H9 (cell line): ENCODE measurements around the gene ESPNL. TPM values are rescaled to one million over a fixed set of nuclear protein-coding genes. Genes with fewer than 3 reads are reported as not detected.
A peak's percentile ranks its signal among the peaks of the same experiment; 100 is the strongest.

ENCODE experiments used
- DNase-seq: peaks from one replicate; pipeline ENCODE4 v3.0.0-alpha.2; 2017
- H2AFZ ChIP-seq: one replicate; pipeline ENCODE4 v1.6.1; 2013; ENCODE audit warnings: mild to moderate bottlenecking, low read length, control low read depth, moderate library complexity
- H2AK5ac ChIP-seq: 2 replicates; pipeline ENCODE4 v1.6.1; 2013; ENCODE audit warnings: low read length, control low read depth, mixed read lengths; ENCODE audit not compliant: insufficient read length
- H2BK120ac ChIP-seq: one replicate; pipeline ENCODE4 v1.6.1; 2013; ENCODE audit warnings: low read depth, mild to moderate bottlenecking, low read length, control low read depth, inconsistent platforms; ENCODE audit not compliant: poor library complexity, severe bottlenecking
- H2BK12ac ChIP-seq: 2 replicates; pipeline ENCODE4 v1.6.1; 2013; ENCODE audit warnings: low read length, control low read depth, mixed read lengths, low read depth; ENCODE audit not compliant: insufficient read length
- H2BK15ac ChIP-seq: 2 replicates; pipeline ENCODE4 v1.6.1; 2013; ENCODE audit warnings: low read depth, low read length, control low read depth
- H2BK20ac ChIP-seq: one replicate; pipeline ENCODE4 v1.6.1; 2013; ENCODE audit warnings: low read depth, mild to moderate bottlenecking, low read length, control low read depth, inconsistent platforms; ENCODE audit not compliant: poor library complexity, severe bottlenecking
- H2BK5ac ChIP-seq: 2 replicates; pipeline ENCODE4 v1.6.1; 2013; ENCODE audit warnings: low read length, control low read depth, mixed read lengths; ENCODE audit not compliant: insufficient read length
- H3K14ac ChIP-seq: 2 replicates; pipeline ENCODE4 v1.6.1; 2013; ENCODE audit warnings: low read length, control low read depth; ENCODE audit not compliant: insufficient read depth
- H3K18ac ChIP-seq: 2 replicates; pipeline ENCODE4 v1.6.1; 2013; ENCODE audit warnings: low read depth, mild to moderate bottlenecking, mixed read lengths, low read length, control low read depth; ENCODE audit not compliant: insufficient read length
- H3K23ac ChIP-seq: 2 replicates; pipeline ENCODE4 v1.6.1; 2013; ENCODE audit warnings: low read length, control low read depth, mixed read lengths, low read depth; ENCODE audit not compliant: insufficient read length
- H3K23me2 ChIP-seq: 2 replicates; pipeline ENCODE4 v1.6.1; 2013; ENCODE audit warnings: low read depth, mild to moderate bottlenecking, mixed read lengths, low read length, control low read depth; ENCODE audit not compliant: insufficient read length, poor library complexity, severe bottlenecking
- H3K27ac ChIP-seq: 2 replicates; pipeline ENCODE4 v1.5.1; 2013; ENCODE audit warnings: low read length, control low read depth, mixed read lengths, low read depth; ENCODE audit not compliant: insufficient read length
- H3K27me3 ChIP-seq: 2 replicates; pipeline ENCODE4 v1.6.1; 2013; ENCODE audit warnings: low read length, control low read depth, inconsistent platforms; ENCODE audit not compliant: insufficient read depth
- H3K4ac ChIP-seq: 2 replicates; pipeline ENCODE4 v1.6.1; 2013; ENCODE audit warnings: low read depth, mild to moderate bottlenecking, control low read depth, inconsistent platforms, low read length, moderate library complexity
- H3K4me1 ChIP-seq: 2 replicates; pipeline ENCODE4 v1.6.1; 2013; ENCODE audit warnings: low read length, control low read depth, inconsistent platforms; ENCODE audit not compliant: insufficient read depth
- H3K4me2 ChIP-seq: 2 replicates; pipeline ENCODE4 v1.6.1; 2013; ENCODE audit warnings: low read length, control low read depth, mixed read lengths; ENCODE audit not compliant: insufficient read length, insufficient read depth
- H3K56ac ChIP-seq: 2 replicates; pipeline ENCODE4 v1.6.1; 2013; ENCODE audit warnings: low read depth, mild to moderate bottlenecking, mixed read lengths, low read length, control low read depth; ENCODE audit not compliant: insufficient read length
- H3K79me1 ChIP-seq: 2 replicates; pipeline ENCODE4 v1.6.1; 2013; ENCODE audit warnings: low read depth, mild to moderate bottlenecking, moderate library complexity, low read length, control low read depth, inconsistent platforms; ENCODE audit not compliant: insufficient read depth, poor library complexity, severe bottlenecking
- H3K79me2 ChIP-seq: 2 replicates; pipeline ENCODE4 v1.6.1; 2013; ENCODE audit warnings: low read length, control low read depth, inconsistent platforms; ENCODE audit not compliant: insufficient read depth
- H3K9ac ChIP-seq: 2 replicates; pipeline ENCODE4 v1.6.1; 2013; ENCODE audit warnings: low read length, control low read depth, mixed read lengths; ENCODE audit not compliant: insufficient read length; ENCODE audit errors: extremely low read depth
- H3K9me3 ChIP-seq: one replicate; pipeline ENCODE4 v1.6.1; 2013; ENCODE audit warnings: low read depth, low read length, inconsistent platforms; ENCODE audit not compliant: control insufficient read depth
- H3T11ph ChIP-seq: one replicate; pipeline ENCODE4 v1.6.1; 2013; ENCODE audit warnings: mild to moderate bottlenecking, low read length, control low read depth, inconsistent platforms
- H4K20me1 ChIP-seq: one replicate; pipeline ENCODE4 v1.6.1; 2013; ENCODE audit not compliant: control insufficient read depth, insufficient read length, insufficient read depth
- H4K5ac ChIP-seq: 2 replicates; pipeline ENCODE4 v1.6.1; 2013; ENCODE audit warnings: low read depth, mild to moderate bottlenecking, mixed read lengths, low read length, control low read depth; ENCODE audit not compliant: insufficient read length
- H4K8ac ChIP-seq: replicated peaks from 2 replicates; pipeline ENCODE4 v1.6.1; 2013; ENCODE audit warnings: low read length, control low read depth, mixed read lengths, low read depth; ENCODE audit not compliant: insufficient read length
- H4K91ac ChIP-seq: 2 replicates; pipeline ENCODE4 v1.6.1; 2013; ENCODE audit warnings: low read depth, mild to moderate bottlenecking, moderate library complexity, mixed read lengths, low read length, control low read depth; ENCODE audit not compliant: insufficient read length
- H3K27ac Mint-ChIP-seq, 3 experiments: 2 replicates in 2 of 3; 3 replicates in 1 of 3; pipeline ENCODE4 v1.8.0; 2020 to 2021; ENCODE audit warnings: mixed read lengths in 3 of 3, mild to moderate bottlenecking in 1 of 3, moderate library complexity in 1 of 3
- H3K27me3 Mint-ChIP-seq: 2 replicates; pipeline ENCODE4 v1.8.0; 2021; ENCODE audit warnings: low read depth, mild to moderate bottlenecking, moderate library complexity, mixed read lengths
- H3K36me3 Mint-ChIP-seq, 3 experiments: 2 replicates in 2 of 3; 3 replicates in 1 of 3; pipeline ENCODE4 v1.8.0; 2020 to 2021; ENCODE audit warnings: low read depth in 3 of 3, mixed read lengths in 3 of 3; ENCODE audit not compliant: insufficient read depth in 1 of 3
- H3K4me1 Mint-ChIP-seq, 2 experiments: 2 replicates each; pipeline ENCODE4 v1.8.0; 2020; ENCODE audit warnings: mixed read lengths in 2 of 2
- H3K4me3 Mint-ChIP-seq, 2 experiments: 2 replicates in 1 of 2; 3 replicates in 1 of 2; pipeline ENCODE4 v1.8.0; 2020 to 2021; ENCODE audit warnings: mild to moderate bottlenecking in 2 of 2, mixed read lengths in 2 of 2, moderate library complexity in 1 of 2
- H3K9me3 Mint-ChIP-seq, 2 experiments: 2 replicates in 1 of 2; 3 replicates in 1 of 2; pipeline ENCODE4 v1.8.0; 2020; ENCODE audit warnings: mild to moderate bottlenecking in 2 of 2, mixed read lengths in 2 of 2, moderate library complexity in 1 of 2
- WGBS: extraction: QIAGEN DNeasy Blood & Tissue Kit; methylation state at CpG from one replicate; pipeline ENCODE4 v1.1.7; 2013; ENCODE audit warnings: missing lambda C conversion rate, low lambda C conversion rate, mixed read lengths; ENCODE audit not compliant: insufficient read length; ENCODE audit errors: extremely low coverage; 5-methylcytosine and 5-hydroxymethylcytosine counted together
- total RNA-seq: library from RNA; stranded (reverse); gene quantifications from 2 replicates; pipeline ENCODE4 v1.2.1, GENCODE V29; 2021
- TF ChIP-seq, protein P1 (sequence below): fragments of 200-600 bp; sonication (generic); conservative IDR thresholded peaks from 3 replicates; pipeline ENCODE4 v1.8.0; 2021; ENCODE audit warnings: antibody characterized with exemption, mild to moderate bottlenecking

ESPNL gene
- total RNA-seq, 1 experiment from 2014 or later: 0.17 TPM

DNA sequence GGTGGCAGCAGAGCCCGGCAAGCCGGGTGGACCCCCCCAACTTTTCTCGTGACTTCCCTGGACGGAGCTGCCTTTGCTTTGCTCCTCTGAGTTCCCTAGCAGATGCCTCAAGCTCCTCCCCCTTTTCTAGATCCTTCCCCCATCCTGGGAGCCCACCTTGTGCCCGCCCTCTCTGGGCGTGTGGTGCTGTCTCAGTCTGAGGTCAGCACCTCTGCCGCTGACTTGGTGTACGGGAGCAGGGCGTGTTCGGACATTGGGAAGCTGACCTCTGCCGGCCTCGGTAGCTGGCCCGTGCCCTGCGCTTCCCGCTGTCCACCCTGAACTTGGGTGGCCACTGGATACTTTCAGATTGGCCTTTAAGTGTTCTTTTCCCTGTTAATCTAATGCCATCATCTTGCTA is 19.6 kb upstream of the ESPNL start:
- Histone ChIP-seq H3T11ph (no peak overlapping the region), H3K23ac (no peak overlapping the region), H3K79me1 (peaks cover 5% of the 10 kb centered on the region), H3K9me3 (no peaks in the 10 kb centered on the region), H3K23me2 (no peaks in the 10 kb centered on the region), H3K4ac (no peak overlapping the region), H2AFZ (no peak overlapping the region), H3K27ac (no peak overlapping the region), H3K56ac (no peak overlapping the region), H3K9ac (no peak overlapping the region), H2BK12ac (no peak overlapping the region), H2AK5ac (no peak overlapping the region), H3K18ac (no peak overlapping the region), H2BK20ac (no peak overlapping the region), H4K20me1 (no peaks in the 10 kb centered on the region), H4K8ac (no peak overlapping the region), H2BK15ac (no peak overlapping the region), H2BK5ac (no peak overlapping the region), H3K4me2 (no peak overlapping the region), H4K5ac (no peak overlapping the region), H4K91ac (no peak overlapping the region), H3K27me3 (no peaks in the 10 kb centered on the region), H2BK120ac (no peak overlapping the region), H3K79me2 (no peaks in the 10 kb centered on the region), H3K14ac (no peak overlapping the region), H3K4me1 (no peaks in the 10 kb centered on the region)
- Mint-ChIP-seq H3K4me1 (peaks cover 29 to 31% of the 10 kb centered on the region in 2 experiments), H3K27me3 (no peaks in the 10 kb centered on the region), H3K4me3 (no peak overlapping the region), H3K9me3 (0 out of 5 replicates have a peak, but pooled peaks cover 0 to 5% of the 10 kb centered on the region in 2 experiments), H3K27ac (peak overlapping the region in 2 of 3 experiments; percentile 74 to 82; a peak in 4 of 7 replicates), H3K36me3 (peaks cover 56 to 85% (median 71%) of the 10 kb centered on the region in 3 experiments)
- no peak for DNase-seq
- no CpG with 5 or more reads among the region's 15 CpGs for WGBS
- TF ChIP-seq, protein P1, sequence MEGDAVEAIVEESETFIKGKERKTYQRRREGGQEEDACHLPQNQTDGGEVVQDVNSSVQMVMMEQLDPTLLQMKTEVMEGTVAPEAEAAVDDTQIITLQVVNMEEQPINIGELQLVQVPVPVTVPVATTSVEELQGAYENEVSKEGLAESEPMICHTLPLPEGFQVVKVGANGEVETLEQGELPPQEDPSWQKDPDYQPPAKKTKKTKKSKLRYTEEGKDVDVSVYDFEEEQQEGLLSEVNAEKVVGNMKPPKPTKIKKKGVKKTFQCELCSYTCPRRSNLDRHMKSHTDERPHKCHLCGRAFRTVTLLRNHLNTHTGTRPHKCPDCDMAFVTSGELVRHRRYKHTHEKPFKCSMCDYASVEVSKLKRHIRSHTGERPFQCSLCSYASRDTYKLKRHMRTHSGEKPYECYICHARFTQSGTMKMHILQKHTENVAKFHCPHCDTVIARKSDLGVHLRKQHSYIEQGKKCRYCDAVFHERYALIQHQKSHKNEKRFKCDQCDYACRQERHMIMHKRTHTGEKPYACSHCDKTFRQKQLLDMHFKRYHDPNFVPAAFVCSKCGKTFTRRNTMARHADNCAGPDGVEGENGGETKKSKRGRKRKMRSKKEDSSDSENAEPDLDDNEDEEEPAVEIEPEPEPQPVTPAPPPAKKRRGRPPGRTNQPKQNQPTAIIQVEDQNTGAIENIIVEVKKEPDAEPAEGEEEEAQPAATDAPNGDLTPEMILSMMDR: no peak
